B cell (primary cell): ENCODE measurements around the gene SH3TC1. TPM values are rescaled to one million over a fixed set of nuclear protein-coding genes. Genes with fewer than 3 reads are reported as not detected.

Experiments used
- ATAC-seq: fragments of 200-7000 bp; cut with Tn5 transposase; one replicate; pipeline ENCODE4 v1.10.0; 2021; ENCODE audit warnings: low read depth, mild to moderate bottlenecking, moderate number of reproducible peaks, moderate library complexity
- CTCF ChIA-PET: fragments of 350-600 bp; sonication (Branson Sonifier 250); formaldehyde crosslinking; loops from one replicate; lab custom pipeline; 2021; ENCODE audit warnings: antibody characterized with exemption, inconsistent platforms; lab: Charles Lee
- POLR2A ChIA-PET: fragments of 350-600 bp; sonication (Branson Sonifier 250); formaldehyde crosslinking; loops from one replicate; lab custom pipeline; 2021; ENCODE audit warnings: antibody characterized with exemption; lab: Charles Lee
- DNase-seq: peaks from one replicate; pipeline ENCODE4 v3.0.0; 2013
- H2AFZ ChIP-seq: 2 replicates; pipeline ENCODE4 v1.6.1; 2012; ENCODE audit warnings: mild to moderate bottlenecking, low read depth, low read length; ENCODE audit not compliant: insufficient read depth, poor library complexity, severe bottlenecking
- H3K27ac ChIP-seq, 2 donors: 1 replicate in 1 of 2; 2 replicates in 1 of 2; pipeline ENCODE4 v1.5.1; 2012 to 2013; ENCODE audit warnings: low read length in 2 of 2, mild to moderate bottlenecking in 2 of 2, moderate library complexity in 1 of 2
- H3K27me3 ChIP-seq, 4 experiments: fragments of 200-600 bp in 1 of 4; sonication (generic) in 1 of 4; replicated peaks in 1 of 4; 1 replicate in 2 of 4; 2 replicates in 2 of 4; pipeline versions ENCODE4 v1.6.1 to v1.7.0; 2013 to 2016; ENCODE audit warnings: low read length in 3 of 4, mild to moderate bottlenecking in 2 of 4, mixed read lengths in 1 of 4, moderate library complexity in 1 of 4; ENCODE audit not compliant: insufficient read depth in 4 of 4, control insufficient read depth in 3 of 4; ENCODE audit errors: control extremely low read depth in 1 of 4
- H3K36me3 ChIP-seq, 2 experiments: replicated peaks in 1 of 2; 1 replicate in 1 of 2; 2 replicates in 1 of 2; pipeline versions ENCODE4 v1.6.1 to v1.7.1; 2013; ENCODE audit warnings: low read length in 1 of 2; ENCODE audit not compliant: insufficient read depth in 2 of 2, control insufficient read depth in 1 of 2; ENCODE audit errors: control extremely low read depth in 1 of 2, extremely low read depth in 1 of 2
- H3K4me1 ChIP-seq, 2 donors: fragments of 200-600 bp in 1 of 2; sonication (generic) in 1 of 2; 1 replicate in 1 of 2; 2 replicates in 1 of 2; pipeline versions ENCODE4 v1.5.1 to v1.6.1; 2013 to 2017; ENCODE audit warnings: low read length in 2 of 2; ENCODE audit not compliant: control insufficient read depth in 2 of 2, insufficient read depth in 2 of 2
- H3K4me2 ChIP-seq: replicated peaks from 2 replicates; pipeline ENCODE3; 2012; ENCODE audit warnings: mild to moderate bottlenecking, low read depth, low read length; ENCODE audit not compliant: poor library complexity, severe bottlenecking
- H3K4me3 ChIP-seq, 5 experiments: fragments of 200-600 bp in 1 of 5; sonication (generic) in 1 of 5; 1 replicate in 3 of 5; 2 replicates in 2 of 5; pipeline versions ENCODE4 v1.5.1 to v1.7.0; 2011 to 2016; ENCODE audit warnings: low read length in 4 of 5, mild to moderate bottlenecking in 4 of 5, low read depth in 2 of 5, control low read depth in 1 of 5, moderate library complexity in 1 of 5; ENCODE audit not compliant: insufficient read depth in 1 of 5; ENCODE audit errors: control extremely low read depth in 1 of 5, extremely low read depth in 1 of 5
- H3K79me2 ChIP-seq: fragments of 200-600 bp; sonication (generic); one replicate; pipeline ENCODE4 v1.6.0; 2016; ENCODE audit warnings: low read length; ENCODE audit not compliant: control insufficient read depth, insufficient read depth
- H3K9ac ChIP-seq: fragments of 200-600 bp; sonication (generic); 2 replicates; pipeline ENCODE4 v1.6.1; 2017; ENCODE audit warnings: mild to moderate bottlenecking, low read length, moderate library complexity
- H3K9me3 ChIP-seq, 3 donors: one replicate each; pipeline versions ENCODE4 v1.6.1 to v1.7.1; 2013; ENCODE audit warnings: low read length in 2 of 3; ENCODE audit not compliant: control insufficient read depth in 2 of 3, insufficient read depth in 1 of 3; ENCODE audit errors: control extremely low read depth in 1 of 3
- H4K20me1 ChIP-seq: 2 replicates; pipeline ENCODE4 v1.6.0; 2012; ENCODE audit warnings: mild to moderate bottlenecking, low read length; ENCODE audit not compliant: insufficient read depth, control insufficient read depth, poor library complexity, severe bottlenecking
- H3K27ac Mint-ChIP-seq: one replicate; pipeline ENCODE4 v1.8.0; 2021; ENCODE audit warnings: mixed read lengths
- H3K27me3 Mint-ChIP-seq: one replicate; pipeline ENCODE4 v1.8.0; 2021; ENCODE audit warnings: mixed read lengths
- H3K4me1 Mint-ChIP-seq: one replicate; pipeline ENCODE4 v1.8.0; 2021; ENCODE audit warnings: mixed read lengths
- H3K4me3 Mint-ChIP-seq: one replicate; pipeline ENCODE4 v1.8.0; 2021; ENCODE audit warnings: mixed read lengths
- H3K9me3 Mint-ChIP-seq: one replicate; pipeline ENCODE4 v1.8.0; 2022; ENCODE audit warnings: mixed read lengths; ENCODE audit not compliant: insufficient read depth
- EZH2 ChIP-seq: IDR thresholded peaks from 2 replicates; pipeline ENCODE4 v1.6.1; 2012; ENCODE audit warnings: borderline replicate concordance, low read depth, mild to moderate bottlenecking, moderate library complexity, low read length; ENCODE audit not compliant: insufficient read depth, poor library complexity, severe bottlenecking
- WGBS: methylation state at CpG from one replicate; pipeline ENCODE4 v1.1.5; 2013; ENCODE audit warnings: missing lambda C conversion rate; ENCODE audit not compliant: insufficient coverage; 5-methylcytosine and 5-hydroxymethylcytosine counted together
- intact Hi-C: fragments of 100-400 bp; cut with micrococcal nuclease; formaldehyde crosslinking; loops from one replicate; pipeline ENCODE4 v1.10.0; 2022
- polyA plus RNA-seq: library from polyadenylated mRNA; depleted of rRNA; stranded (reverse); fragments of >200 nt; gene quantifications from 2 replicates; pipeline ENCODE4 v1.2.3, GENCODE V29; 2012
- total RNA-seq, 2 donors: library from RNA; stranded (reverse); fragments of 120-200 nt in 1 of 2; gene quantifications; 1 replicate in 1 of 2; 2 replicates in 1 of 2; pipeline versions ENCODE4 v1.2.3 to v1.2.4, GENCODE V29; 2013 to 2022
- TF ChIP-seq, protein P1 (sequence below): fragments of 200-600 bp; IDR thresholded peaks from one replicate; pipeline ENCODE4 v1.8.0; 2022; ENCODE audit warnings: antibody characterized with exemption, mild to moderate bottlenecking

Gene SH3TC1
- total and polyA plus RNA-seq, 2 donors (not counting 1 experiment from before 2014, with no cell fraction given) = 63.8 to 388 TPM

DNA sequence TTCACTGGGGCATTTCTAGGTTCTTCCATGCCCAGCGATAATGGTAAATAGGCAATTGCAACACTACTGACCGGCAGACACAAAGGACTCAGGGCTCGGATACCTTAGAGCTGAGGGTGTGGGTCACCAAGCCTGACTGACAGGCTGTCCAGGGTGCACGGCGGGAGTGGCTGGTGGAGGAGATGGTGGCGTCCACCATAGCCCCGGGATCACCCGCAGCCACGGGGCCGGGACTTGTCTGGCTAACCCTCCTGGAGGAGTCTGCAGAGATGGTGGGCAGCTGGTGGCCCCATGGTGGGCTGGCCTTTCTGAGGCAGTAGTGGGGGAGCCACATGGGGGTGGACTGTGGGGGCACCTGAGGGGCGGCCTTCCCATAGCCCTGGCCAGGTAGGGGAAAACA lies 28.7 kb upstream of the SH3TC1 start:
- no peaks in the 10 kb centered on the region for H3K79me2 ChIP-seq
- ChIA-PET POLR2A (interaction anchor here (1.0 to 1.9 kb wide), 2 partner anchors 29 to 30 kb away, joined by 3 to 5 read pairs; partner anchors contain the start of gene SH3TC1), CTCF (interaction anchor here (0.8 to 0.9 kb wide), 2 partner anchors 31 to 72 kb away, joined by 3 to 4 read pairs; no protein-coding TSS in a partner anchor)
- no peak overlapping the region for H3K4me2 ChIP-seq
- peaks cover 18 to 28% of the 10 kb centered on the region in 2 donors for H3K4me1 ChIP-seq
- H3K4me3 Mint-ChIP-seq = no peak overlapping the region
- no peak overlapping the region for H3K9ac ChIP-seq
- H3K27ac Mint-ChIP-seq = no peak overlapping the region
- no peaks in the 10 kb centered on the region for H3K27me3 Mint-ChIP-seq
- intact Hi-C loops = no loop called here
- no peaks in the 10 kb centered on the region for H3K36me3 ChIP-seq
- peaks cover 29% of the 10 kb centered on the region for H3K4me1 Mint-ChIP-seq
- TF ChIP-seq, protein P1, sequence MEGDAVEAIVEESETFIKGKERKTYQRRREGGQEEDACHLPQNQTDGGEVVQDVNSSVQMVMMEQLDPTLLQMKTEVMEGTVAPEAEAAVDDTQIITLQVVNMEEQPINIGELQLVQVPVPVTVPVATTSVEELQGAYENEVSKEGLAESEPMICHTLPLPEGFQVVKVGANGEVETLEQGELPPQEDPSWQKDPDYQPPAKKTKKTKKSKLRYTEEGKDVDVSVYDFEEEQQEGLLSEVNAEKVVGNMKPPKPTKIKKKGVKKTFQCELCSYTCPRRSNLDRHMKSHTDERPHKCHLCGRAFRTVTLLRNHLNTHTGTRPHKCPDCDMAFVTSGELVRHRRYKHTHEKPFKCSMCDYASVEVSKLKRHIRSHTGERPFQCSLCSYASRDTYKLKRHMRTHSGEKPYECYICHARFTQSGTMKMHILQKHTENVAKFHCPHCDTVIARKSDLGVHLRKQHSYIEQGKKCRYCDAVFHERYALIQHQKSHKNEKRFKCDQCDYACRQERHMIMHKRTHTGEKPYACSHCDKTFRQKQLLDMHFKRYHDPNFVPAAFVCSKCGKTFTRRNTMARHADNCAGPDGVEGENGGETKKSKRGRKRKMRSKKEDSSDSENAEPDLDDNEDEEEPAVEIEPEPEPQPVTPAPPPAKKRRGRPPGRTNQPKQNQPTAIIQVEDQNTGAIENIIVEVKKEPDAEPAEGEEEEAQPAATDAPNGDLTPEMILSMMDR = no peak
- no peak for TF ChIP-seq EZH2
- no peak overlapping the region for H3K4me3 ChIP-seq
- H3K9me3 Mint-ChIP-seq = peaks cover 4% of the 10 kb centered on the region
- DNase-seq (no peak), ATAC-seq (no peak)
- no peaks in the 10 kb centered on the region for H3K27me3 ChIP-seq
- H3K27ac ChIP-seq = no peak overlapping the region
- 97% methylated on average over 11 of the region's 11 CpGs for WGBS
- H3K9me3 ChIP-seq = peaks cover 0 to 45% (median 12%) of the 10 kb centered on the region in 3 donors
- no peak overlapping the region for H2AFZ ChIP-seq
- no peaks in the 10 kb centered on the region for H4K20me1 ChIP-seq

DNA sequence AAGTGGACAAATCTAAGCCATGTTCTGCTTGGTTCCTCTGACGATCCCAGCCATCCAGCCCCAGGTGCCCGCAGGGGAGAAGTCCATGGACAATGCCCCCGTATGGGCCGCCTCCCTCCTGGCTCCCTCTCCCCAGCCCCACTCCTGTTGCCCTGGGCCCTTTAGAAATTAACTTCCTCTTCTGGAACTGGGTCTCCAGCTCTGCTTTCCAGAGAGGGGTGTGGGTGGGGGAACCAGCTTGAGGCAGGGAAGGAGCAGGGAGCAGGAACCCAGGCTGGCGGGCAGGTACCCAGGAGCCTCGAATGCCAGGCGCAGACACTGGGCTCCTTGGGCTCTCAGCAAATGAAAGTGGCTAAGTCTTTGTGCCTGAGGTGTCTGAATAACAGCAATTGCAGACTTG lies 27.8 kb upstream of the SH3TC1 start:
- Mint-ChIP-seq H3K27me3 (no peaks in the 10 kb centered on the region), H3K27ac (peak overlapping the region; percentile 91), H3K4me3 (peak overlapping the region; percentile 85), H3K4me1 (peaks cover 23% of the 10 kb centered on the region), H3K9me3 (peaks cover 4% of the 10 kb centered on the region)
- Histone ChIP-seq H3K36me3 (no peaks in the 10 kb centered on the region), H3K79me2 (no peaks in the 10 kb centered on the region), H2AFZ (no peak overlapping the region), H3K9me3 (peaks cover 0 to 53% (median 12%) of the 10 kb centered on the region in 3 donors), H4K20me1 (no peaks in the 10 kb centered on the region), H3K4me2 (peak overlapping the region; percentile 83), H3K4me3 (no peak overlapping the region), H3K4me1 (peaks cover 18 to 28% of the 10 kb centered on the region in 2 donors), H3K9ac (no peak overlapping the region), H3K27me3 (no peaks in the 10 kb centered on the region), H3K27ac (no peak overlapping the region)
- ChIA-PET CTCF (interaction anchor here (1.5 to 1.9 kb wide), 2 partner anchors 8 to 71 kb away, joined by 5 to 14 read pairs; no protein-coding TSS in a partner anchor), POLR2A (interaction anchor here (1.9 to 2.9 kb wide), 3 partner anchors 8 to 28 kb away, joined by 5 to 31 read pairs (median 26); partner anchors contain the start of genes ABLIM2 and SH3TC1)
- ATAC-seq (no peak), DNase-seq (no peak)
- no peak for TF ChIP-seq EZH2
- TF ChIP-seq, protein P1 = no peak
- WGBS = 93% methylated on average over 3 of the region's 7 CpGs
- intact Hi-C loops = no loop called here
